Activated CD4-positive, alpha-beta T cell treated with anti-CD3 and anti-CD28 coated beads for 1 hour (primary cell): ENCODE measurements around the gene TRIO.
"Not testable (repeated sequence)": the region's sequence is repeated elsewhere in the genome, so short reads cannot be mapped to it uniquely, and the experiment has no call there.

ENCODE experiments used
- DNase-seq: peaks from one replicate; pipeline ENCODE4 v3.0.0-alpha.2; 2020

Gene TRIO

DNA sequence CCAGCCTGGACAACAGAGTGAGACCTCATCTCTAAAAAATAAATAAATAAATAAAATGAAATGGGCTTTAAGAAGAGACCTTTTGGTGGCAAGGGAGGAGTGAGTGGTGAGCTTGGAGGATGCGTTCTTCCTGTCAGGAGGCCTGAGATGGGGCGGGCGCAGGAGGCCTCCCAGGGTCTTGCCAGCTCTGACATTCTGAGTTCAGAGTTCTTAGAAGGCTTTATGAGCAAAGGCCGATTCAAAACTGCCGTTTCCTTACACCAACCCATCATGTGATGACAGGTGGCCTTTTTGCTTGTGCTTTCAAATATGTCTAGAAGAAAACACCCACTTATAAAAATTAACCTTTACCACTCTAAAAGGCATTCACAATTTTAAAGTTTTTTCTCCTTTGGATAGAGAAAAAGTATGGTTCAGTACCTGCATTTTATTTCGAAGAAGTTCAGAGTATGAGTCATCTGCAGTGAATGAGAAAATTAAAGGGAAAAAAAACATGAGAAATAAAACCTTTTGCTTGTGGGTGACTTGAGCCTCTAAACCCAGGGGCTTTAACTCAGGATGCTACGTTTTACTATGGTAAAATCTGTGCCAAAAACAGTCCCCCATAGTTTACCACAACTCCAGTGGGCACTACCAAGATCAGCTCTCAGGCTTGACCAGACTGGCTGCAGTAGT is 281.0 kb downstream of the TRIO start:
- DNase-seq = no peak

- no peak for DNase-seq
Observed at GRCh38 chr5:14425559-14425958, 282.4 kb downstream of the TRIO start.

GRCh38 chr5:14426521-14426920 is 283.4 kb downstream of the TRIO start:
- DNase-seq = no peak

DNA sequence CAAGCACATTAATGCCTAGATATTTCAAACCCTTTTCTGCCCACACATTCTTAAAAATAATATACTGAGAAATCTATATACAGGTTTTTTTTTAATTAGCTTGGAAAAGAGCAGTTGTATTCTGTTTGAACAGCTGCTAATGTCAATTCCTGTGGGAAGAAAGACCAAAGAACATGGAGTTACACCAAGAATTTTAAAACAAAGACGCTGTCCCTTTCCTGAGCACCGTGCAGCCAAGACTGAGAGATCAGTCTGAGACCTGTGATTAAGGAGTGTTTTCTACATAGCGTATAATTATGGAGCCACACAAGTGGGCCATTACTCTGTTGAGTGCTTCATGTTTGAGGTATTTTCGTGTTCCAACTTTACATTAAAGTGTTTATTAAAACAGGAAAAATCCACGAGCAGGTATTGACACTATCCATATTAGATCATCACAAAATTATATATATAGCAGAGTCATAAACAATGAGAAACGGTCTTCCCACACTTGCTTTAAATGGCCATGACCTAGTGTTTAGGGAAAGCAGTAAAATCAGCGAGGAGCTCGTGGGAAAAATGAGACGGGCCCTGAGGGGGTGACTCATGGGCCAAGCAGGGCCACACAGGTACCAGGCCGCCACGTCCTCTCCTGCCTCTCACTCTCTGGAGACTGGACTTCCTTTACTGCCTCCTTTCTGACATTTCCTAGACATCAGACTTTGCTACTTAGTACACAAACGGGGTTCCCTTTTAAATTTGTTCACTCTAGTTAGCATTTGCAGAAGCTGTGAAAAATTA is 285.4 kb downstream of the TRIO start:
- DNase-seq = no peak

- DNase-seq = no peak
Observed at GRCh38 chr5:14429101-14430050, 286.2 kb downstream of the TRIO start.

- DNase-seq = no peak
Observed at GRCh38 chr5:14431534-14431933, 288.4 kb downstream of the TRIO start.

GRCh38 chr5:14432931-14433589 is 289.9 kb downstream of the TRIO start:
- DNase-seq = no peak

DNA sequence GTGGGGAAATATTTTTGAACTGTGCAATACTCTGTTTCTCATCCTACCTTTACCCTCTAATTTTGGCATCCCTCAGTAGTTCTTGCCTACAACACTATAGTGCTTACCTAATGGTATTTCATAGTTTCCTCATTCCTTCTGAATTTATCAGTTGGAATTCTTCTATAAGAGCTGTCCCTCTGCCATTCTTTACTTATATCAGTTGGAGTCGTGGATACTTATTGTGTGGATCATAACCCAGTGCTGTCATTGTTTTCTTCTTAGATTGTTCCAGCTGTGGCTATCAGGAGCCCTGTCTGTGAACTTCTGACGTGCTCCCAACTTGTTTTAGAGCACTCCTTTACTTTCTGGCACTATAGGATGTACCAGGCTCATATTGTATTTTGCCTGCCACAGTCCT is 292.3 kb downstream of the TRIO start:
- no peak for DNase-seq

- not testable (repeated sequence) for DNase-seq
Observed at GRCh38 chr5:14436122-14436521, 293.0 kb downstream of the TRIO start.

GRCh38 chr5:14436801-14437542 is 293.8 kb downstream of the TRIO start:
- no peak for DNase-seq

GRCh38 chr5:14438195-14438606 is 295.1 kb downstream of the TRIO start:
- no peak for DNase-seq

DNA sequence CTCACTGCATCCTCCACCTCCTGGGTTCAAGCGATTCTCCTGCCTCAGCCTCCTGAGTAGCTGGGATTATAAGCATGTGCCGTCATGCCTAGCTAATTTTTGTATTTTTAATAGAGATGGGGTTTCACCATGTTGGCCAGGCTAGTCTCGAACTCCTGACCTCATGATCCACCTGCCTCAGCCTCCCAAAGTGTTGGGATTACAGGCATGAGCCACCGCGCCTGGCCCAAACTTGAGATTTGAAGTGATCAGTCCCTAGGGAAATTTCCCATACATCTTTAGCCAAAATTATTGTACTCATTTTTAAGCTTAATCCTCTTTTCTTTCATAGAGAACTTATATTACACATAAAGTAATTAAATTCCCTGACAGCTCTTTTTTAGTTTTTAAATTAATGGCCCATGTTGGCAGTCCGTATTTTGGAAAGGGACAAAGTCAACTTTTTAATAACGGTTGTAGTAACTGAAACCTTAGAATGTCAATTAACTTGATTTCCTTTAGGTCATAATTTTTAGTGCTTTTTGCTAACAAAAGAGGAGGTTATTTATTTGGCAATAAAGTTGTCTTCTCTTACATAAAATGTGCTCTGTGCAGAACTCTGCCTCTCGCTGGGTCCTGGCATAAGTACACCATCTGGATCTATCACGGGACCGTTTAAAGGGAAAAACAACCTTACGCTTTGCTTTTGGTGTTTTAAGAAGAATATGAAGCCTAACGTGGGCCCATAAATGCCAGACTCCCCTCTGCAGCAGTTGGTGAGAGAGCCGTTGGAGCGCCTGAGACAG is 296.1 kb downstream of the TRIO start:
- DNase-seq = no peak

DNA sequence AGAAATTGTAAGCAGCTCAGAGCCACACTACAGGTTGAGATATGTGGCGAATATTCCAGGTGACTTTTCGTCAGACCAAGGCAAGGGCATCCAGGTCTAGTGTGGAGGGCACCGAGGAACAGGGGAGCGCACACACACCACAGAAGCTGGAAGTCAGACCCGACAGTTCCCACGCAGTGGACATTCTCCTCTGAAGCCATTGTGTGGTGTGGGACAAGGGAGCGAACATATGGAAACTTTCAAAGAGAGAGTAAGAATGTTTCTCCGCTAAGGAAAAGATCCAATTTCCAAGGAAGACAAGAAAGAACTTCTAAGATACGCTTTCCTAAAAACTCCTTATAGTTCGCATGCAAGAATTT is 297.1 kb downstream of the TRIO start:
- DNase-seq = no peak

DNA sequence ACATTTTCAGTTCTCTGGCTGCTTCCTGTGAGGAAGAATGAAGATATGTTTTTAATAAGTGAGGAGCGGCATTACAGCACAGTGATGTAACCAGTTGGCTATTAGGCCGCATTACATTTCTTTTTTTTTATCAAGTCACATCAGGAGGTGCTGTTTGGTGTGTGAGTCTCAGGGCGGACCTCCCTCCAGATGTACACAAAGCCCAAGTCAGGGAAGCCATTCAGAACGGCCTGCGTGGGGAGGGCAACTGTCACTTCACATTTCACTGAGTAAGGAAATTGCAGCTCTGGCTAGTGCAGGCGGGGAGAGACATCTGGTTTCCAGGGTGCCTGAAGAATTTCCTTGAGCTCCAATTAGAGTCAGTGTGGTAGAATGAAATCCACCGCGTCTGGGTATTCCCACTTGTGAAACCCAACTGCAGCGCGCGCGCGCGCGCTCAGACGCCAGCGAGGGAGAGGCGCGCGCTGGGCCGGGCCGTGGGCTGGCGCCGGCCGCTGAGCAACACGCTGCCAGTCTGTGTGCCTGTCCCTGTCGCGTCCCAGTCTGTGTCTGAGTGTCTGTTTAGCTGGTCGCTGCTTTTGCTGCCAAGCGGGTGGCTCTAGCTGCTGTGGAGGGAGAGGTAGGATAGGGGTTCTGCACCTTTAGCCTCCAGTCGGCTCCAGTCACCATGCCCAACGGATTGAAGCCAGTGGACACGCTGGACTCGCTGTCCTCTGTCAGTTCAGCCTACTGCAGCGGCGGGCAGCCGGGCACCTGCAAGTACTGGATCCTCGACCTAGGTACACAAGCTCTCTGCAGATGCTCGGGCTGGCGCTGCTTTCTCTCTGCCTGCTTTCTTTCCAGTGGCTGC is 297.7 kb downstream of the TRIO start:
- no peak for DNase-seq

DNA sequence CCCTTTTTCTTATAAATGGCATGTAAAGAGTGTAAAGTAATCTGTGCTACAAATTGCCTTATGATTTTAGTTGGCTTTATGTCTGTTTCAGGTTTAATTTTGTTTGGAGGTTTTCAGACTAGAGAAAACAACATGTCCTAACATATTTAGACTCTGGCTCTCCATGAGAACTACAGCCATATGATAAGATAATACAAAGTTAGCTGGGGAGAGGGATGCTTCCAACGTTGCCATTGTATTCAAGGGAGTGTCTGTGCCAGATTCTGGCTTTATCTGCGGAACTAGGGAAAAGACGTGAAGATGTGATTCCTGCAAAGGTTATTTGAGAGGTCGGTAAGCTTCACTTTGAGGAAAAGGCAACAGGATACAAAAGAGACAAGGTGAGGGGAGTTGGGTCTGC is 298.5 kb downstream of the TRIO start:
- no peak for DNase-seq

- DNase-seq = no peak
Observed at GRCh38 chr5:14442536-14442935, 299.4 kb downstream of the TRIO start.

GRCh38 chr5:14443671-14444093 is 300.5 kb downstream of the TRIO start:
- DNase-seq = no peak

- no peak for DNase-seq
Observed at GRCh38 chr5:14444161-14444560, 301.0 kb downstream of the TRIO start.

DNA sequence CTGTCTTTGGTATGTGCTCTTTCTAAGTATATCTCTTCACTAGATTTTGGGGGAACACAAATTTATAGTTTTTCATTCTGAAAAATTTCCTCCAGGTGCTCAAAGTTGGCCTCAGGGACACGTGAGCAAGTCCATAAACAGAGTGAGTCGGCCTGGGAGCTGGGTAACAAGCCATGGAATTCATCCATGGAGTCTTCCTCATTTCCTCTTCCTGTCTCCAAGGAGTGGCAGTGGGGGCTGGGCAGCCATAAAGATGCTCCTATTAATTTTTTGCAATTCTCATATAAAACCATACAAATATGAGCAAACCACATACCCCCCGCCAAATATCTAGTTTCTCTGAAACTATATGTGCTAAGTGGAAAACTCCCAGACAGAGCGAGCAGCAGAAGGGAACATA is 301.9 kb downstream of the TRIO start:
- no peak for DNase-seq

DNA sequence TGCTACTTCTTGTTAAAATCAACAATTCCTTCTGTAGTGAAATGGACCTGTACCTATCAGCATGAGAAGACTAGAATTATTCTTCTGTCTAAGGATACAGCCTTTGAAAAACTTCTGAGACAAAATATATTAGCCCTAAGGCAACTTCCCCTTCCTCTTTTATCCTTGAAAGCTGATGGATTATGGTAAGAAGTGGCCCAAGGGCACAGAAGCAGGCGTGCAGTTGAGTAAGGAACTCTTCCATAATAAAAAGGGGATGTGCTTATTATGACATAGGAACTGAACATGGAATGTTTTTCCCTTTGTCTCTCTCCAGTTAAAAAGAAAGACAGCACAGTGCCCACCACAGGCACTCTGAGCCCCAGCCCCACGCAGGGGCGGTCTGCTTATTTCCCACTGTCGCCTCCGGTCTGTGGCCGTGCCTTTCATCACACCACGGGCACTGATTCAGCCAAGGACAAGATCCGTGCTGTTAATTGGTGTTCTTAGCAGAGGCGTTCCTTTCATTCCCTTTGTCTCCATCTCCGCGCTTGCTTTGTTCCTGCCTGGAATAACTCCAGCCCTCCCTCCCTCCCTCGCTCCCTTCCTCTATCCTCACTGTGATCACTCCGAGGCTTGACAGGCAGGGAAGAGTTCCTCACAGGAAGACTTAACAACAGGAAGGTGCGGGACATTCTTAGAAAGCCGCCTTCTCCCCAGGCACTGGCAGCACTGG is 302.6 kb downstream of the TRIO start:
- DNase-seq = no peak
